Right lobe of liver (tissue), 4 donors: ENCODE results near the gene GALNT10.

Experiments used
- POLR2A ChIP-seq: fragments of 450-650 bp; IDR thresholded peaks from one replicate; pipeline ENCODE4 v1.6.1; 2017; ENCODE audit warnings: antibody characterized with exemption, mild to moderate bottlenecking
- TF ChIP-seq, protein P1 (sequence below), 4 donors: fragments of 200-600 bp in 3 of 4; fragments of 450-650 bp in 1 of 4; IDR thresholded peaks; one replicate each; pipeline versions ENCODE4 v1.5.1 to v1.8.0; 2016 to 2022; ENCODE audit warnings: antibody characterized with exemption in 4 of 4, mild to moderate bottlenecking in 2 of 4
- donor health status: DM: no; HTN: no; CAD: no.
- donor health status: DM: no; HTN: no; CAD: no.
- donor health status: DM: no; HTN: yes; CAD: no.

DNA sequence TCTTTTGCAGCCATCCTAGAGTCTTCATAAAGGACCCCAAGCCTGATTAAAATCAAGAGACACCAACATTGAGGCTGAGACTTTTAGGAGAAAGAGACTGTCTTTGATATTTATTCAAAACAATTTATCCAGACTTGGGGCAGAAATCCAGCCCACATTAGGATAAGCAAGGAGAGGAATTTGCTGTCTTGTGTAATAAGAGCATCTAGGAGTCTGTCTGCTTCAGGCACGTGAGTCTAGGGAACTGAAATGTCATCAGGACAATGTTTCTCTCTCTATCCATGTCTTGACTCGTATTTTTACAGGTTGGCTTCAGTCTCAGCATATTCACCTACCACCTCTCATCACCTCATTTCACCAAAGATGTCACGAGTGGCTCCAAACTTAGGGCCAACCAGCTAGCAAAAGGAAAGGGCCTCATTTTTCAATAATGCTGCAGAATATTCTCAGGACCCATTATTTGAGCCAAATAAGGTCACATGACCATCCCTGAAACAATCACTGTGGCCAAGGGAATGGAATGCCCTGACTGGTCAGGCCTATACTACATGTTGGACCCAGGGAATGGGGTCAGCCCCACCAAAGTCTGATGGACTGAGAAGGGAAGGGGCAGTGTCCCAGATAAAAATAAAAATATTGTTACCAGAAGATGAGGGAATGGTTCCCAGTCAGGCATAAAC lies 184.9 kb downstream of the GALNT10 start:
- TF ChIP-seq, protein P1, sequence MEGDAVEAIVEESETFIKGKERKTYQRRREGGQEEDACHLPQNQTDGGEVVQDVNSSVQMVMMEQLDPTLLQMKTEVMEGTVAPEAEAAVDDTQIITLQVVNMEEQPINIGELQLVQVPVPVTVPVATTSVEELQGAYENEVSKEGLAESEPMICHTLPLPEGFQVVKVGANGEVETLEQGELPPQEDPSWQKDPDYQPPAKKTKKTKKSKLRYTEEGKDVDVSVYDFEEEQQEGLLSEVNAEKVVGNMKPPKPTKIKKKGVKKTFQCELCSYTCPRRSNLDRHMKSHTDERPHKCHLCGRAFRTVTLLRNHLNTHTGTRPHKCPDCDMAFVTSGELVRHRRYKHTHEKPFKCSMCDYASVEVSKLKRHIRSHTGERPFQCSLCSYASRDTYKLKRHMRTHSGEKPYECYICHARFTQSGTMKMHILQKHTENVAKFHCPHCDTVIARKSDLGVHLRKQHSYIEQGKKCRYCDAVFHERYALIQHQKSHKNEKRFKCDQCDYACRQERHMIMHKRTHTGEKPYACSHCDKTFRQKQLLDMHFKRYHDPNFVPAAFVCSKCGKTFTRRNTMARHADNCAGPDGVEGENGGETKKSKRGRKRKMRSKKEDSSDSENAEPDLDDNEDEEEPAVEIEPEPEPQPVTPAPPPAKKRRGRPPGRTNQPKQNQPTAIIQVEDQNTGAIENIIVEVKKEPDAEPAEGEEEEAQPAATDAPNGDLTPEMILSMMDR (IDR thresholded peaks at IDR 0.05), result no peak
- TF ChIP-seq POLR2A, result no peak
